ENCODE measurements around the gene BCR.
"Not testable (repeated sequence)": the region's sequence is repeated elsewhere in the genome, so short reads cannot be mapped to it uniquely, and the experiment has no call there.

GRCh38 chr22:23136991-23137390 lies 43.3 kb upstream of the BCR start:
- not testable (repeated sequence) for TF ChIP-seq SUZ12 (IDR thresholded peaks at IDR 0.05; ENCODE audit: extremely low read depth, insufficient read depth, insufficient read length); YY1 (IDR thresholded peaks at IDR 0.05; ENCODE audit: insufficient read depth, insufficient read length)

All from NT2/D1 (cell line).